Measurements from ENCODE around the gene ROR2. TPM values are rescaled to one million over a fixed set of nuclear protein-coding genes. Genes with fewer than 3 reads are reported as not detected.

The ROR2 gene
- total RNA-seq, 1 donor from 2014 or later = 0.74 TPM

DNA sequence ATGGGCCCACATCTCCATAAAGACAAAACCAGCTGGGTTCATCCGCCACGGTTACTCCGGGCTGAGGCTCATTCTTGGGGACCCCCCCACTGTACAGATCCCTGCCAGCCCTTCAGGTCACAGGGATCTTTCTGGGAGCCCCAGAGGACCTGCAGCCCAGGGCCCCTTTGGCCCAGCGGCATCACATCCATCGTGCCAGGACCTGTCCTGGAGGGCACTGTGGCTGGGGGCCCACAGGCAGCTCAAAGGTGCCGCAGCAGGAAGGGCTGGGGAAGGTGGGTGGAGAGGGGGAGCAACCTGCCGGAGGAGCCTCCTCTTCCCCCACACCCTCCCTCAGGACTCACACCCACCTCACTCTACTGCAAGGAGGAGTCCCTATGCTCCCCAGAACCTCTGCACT is 252.8 kb downstream of the ROR2 start:
- no peak overlapping the region for H3K4me3 ChIP-seq
- no peak overlapping the region for H3K27ac ChIP-seq (replicated peaks)
- peaks cover 2% of the 10 kb centered on the region for H3K9me3 ChIP-seq (replicated peaks)
- no peaks in the 10 kb centered on the region for H3K4me1 ChIP-seq
- H3K36me3 ChIP-seq = no peaks in the 10 kb centered on the region
- no peaks in the 10 kb centered on the region for H3K27me3 ChIP-seq (ENCODE audit: low read depth)
- TF ChIP-seq, protein P1, sequence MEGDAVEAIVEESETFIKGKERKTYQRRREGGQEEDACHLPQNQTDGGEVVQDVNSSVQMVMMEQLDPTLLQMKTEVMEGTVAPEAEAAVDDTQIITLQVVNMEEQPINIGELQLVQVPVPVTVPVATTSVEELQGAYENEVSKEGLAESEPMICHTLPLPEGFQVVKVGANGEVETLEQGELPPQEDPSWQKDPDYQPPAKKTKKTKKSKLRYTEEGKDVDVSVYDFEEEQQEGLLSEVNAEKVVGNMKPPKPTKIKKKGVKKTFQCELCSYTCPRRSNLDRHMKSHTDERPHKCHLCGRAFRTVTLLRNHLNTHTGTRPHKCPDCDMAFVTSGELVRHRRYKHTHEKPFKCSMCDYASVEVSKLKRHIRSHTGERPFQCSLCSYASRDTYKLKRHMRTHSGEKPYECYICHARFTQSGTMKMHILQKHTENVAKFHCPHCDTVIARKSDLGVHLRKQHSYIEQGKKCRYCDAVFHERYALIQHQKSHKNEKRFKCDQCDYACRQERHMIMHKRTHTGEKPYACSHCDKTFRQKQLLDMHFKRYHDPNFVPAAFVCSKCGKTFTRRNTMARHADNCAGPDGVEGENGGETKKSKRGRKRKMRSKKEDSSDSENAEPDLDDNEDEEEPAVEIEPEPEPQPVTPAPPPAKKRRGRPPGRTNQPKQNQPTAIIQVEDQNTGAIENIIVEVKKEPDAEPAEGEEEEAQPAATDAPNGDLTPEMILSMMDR (IDR thresholded peaks at IDR 0.05; ENCODE audit: borderline replicate concordance) = no peak
- no peak for DNase-seq
- intact Hi-C loops (cut with micrococcal nuclease) = no loop called here

DNA sequence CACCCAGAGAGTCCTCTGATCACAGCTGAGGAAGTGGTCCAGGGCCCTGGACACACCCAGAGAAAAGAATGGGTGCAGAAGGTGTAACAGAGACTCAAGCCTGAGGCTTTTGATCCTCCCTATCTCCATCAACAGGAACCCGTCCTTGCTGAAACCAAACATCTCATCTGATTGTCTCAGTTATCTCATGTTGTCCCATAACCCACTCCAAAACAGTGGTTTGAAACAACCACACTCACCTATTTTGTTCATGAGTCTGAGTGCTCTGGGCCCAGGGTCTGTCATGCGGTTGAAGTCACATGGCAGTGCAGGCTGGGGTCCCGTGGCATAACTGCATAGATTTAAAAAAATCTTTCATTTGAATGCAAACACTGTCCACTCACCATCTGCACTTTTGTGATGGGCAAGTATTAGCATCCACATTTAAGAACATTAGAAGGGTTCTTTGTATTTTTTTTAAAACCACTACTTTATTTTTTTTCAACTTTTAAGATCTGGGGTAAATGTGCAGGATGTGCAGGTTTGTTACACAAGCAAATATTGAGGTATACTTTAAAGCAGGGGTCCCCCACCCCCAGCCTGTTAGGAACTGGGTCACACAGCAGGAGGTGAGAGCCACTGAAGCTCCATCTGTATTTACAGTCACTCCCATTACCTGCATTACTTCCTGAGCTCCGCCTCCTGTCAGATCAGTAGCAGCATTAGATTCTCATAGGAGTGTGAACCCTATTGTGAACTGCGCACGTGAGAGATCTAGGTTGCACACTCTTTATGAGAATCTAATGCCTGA is 255.8 kb downstream of the ROR2 start:
- no peak for DNase-seq
- intact Hi-C loops (cut with micrococcal nuclease) = no loop called here
- H3K4me1 ChIP-seq = peaks cover 4% of the 10 kb centered on the region

DNA sequence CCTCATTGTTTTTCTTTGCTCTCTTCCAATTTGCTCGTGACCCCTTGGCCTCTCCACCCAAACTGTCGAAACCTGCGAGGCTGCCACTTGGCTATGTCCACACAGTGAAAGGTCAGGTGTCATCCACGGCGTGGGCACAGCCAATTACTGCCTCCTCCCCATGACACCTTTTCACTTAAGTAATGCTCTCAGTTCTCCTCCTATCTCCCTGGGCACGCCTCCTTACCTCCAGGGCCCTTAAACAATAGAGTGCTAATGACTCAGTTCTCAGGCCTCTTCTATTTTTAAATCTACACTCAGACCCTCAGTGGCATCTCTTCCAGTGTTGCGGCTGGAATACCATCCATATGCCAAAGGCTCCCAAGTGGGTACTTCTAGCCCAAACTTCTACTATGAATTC is 256.8 kb downstream of the ROR2 start:
- H3K4me3 ChIP-seq = no peak overlapping the region
- H3K4me1 ChIP-seq = peaks cover 4% of the 10 kb centered on the region
- TF ChIP-seq, protein P1 (IDR thresholded peaks at IDR 0.05; ENCODE audit: borderline replicate concordance) = no peak
- no peaks in the 10 kb centered on the region for H3K9me3 ChIP-seq (replicated peaks)
- H3K27me3 ChIP-seq (ENCODE audit: low read depth) = no peaks in the 10 kb centered on the region
- intact Hi-C loops (cut with micrococcal nuclease) = no loop called here
- H3K27ac ChIP-seq (replicated peaks) = no peak overlapping the region
- no peaks in the 10 kb centered on the region for H3K36me3 ChIP-seq
- no peak for DNase-seq

More for the DNA sequence above, 255.8 kb downstream of the ROR2 start:
- Histone ChIP-seq H3K9me3 (replicated peaks) (no peaks in the 10 kb centered on the region), H3K36me3 (no peaks in the 10 kb centered on the region), H3K27ac (replicated peaks) (no peak overlapping the region), H3K27me3 (ENCODE audit: low read depth) (no peaks in the 10 kb centered on the region), H3K4me3 (no peak overlapping the region)
- TF ChIP-seq, protein P1 (IDR thresholded peaks at IDR 0.05; ENCODE audit: borderline replicate concordance) = no peak

DNA sequence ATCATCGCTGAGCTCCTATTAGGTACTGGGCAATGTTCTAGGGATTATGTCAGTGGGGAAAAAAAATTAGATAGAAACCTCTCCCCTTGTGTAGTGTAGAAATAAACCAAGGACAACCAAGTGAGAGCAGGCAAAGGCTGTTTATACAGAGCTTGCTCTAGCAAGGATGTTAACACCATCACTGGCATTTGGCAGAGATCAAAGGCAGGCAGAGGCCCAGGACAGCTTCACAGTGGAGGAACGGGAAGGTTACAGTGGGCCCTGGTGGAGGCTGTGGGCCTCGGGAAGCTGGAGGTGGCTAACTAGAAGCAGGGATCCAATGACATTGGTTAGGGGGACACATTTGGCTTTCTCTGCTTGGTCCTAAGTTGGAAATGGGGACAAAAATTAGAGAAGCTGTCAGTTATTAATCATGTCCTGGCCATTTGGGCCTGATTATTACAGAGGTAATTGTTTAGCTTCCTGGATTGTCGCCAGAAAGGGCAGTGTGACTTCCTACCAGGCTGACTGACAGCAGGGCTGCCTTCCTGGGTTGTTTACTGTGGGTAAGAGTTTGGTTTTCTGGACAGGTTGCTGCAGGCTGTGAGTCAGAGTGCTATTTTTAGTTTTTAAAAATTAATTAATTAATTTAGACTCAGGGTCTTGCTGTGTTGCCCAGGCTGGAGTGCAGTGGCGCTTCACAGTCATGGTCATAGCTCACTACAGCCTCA is 259.3 kb downstream of the ROR2 start:
- intact Hi-C loops (cut with micrococcal nuclease) = no loop called here
- H3K9me3 ChIP-seq (replicated peaks) = no peaks in the 10 kb centered on the region
- TF ChIP-seq, protein P1 (IDR thresholded peaks at IDR 0.05; ENCODE audit: borderline replicate concordance) = no peak
- DNase-seq = no peak
- H3K4me1 ChIP-seq = peaks cover 4% of the 10 kb centered on the region
- no peaks in the 10 kb centered on the region for H3K36me3 ChIP-seq
- no peak overlapping the region for H3K4me3 ChIP-seq
- H3K27ac ChIP-seq (replicated peaks) = no peak overlapping the region
- no peaks in the 10 kb centered on the region for H3K27me3 ChIP-seq (ENCODE audit: low read depth)

DNA sequence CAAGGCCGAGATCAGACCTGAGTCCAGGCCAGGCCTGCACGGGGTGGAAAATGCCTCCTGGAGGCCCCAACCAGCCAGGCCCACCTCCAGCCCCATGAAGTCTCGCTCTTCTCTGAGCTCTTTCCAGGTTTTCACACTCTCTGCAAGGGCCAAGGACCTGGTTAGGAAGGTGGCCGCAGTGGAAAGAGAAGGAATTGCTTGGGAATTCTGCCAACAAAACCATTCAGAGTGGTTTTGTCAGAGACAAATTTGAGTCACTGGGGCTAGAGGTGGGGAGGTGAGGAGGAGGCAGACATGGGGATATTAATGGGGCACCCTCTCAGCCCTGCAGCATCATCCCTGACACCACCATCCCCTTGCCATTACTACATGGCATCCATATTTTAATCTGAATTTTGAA is 261.0 kb downstream of the ROR2 start:
- H3K9me3 ChIP-seq (replicated peaks) = no peaks in the 10 kb centered on the region
- H3K4me1 ChIP-seq = peaks cover 4% of the 10 kb centered on the region
- H3K36me3 ChIP-seq = no peaks in the 10 kb centered on the region
- H3K4me3 ChIP-seq = no peak overlapping the region
- no peak overlapping the region for H3K27ac ChIP-seq (replicated peaks)
- TF ChIP-seq, protein P1 (IDR thresholded peaks at IDR 0.05; ENCODE audit: borderline replicate concordance) = no peak
- H3K27me3 ChIP-seq (ENCODE audit: low read depth) = no peaks in the 10 kb centered on the region
- DNase-seq = no peak
- intact Hi-C loops (cut with micrococcal nuclease) = no loop called here

Measured in left ventricle myocardium inferior (tissue), 1 donor.